SW 1271 (cell line): ENCODE measurements around the gene SUSD3.
"Not testable (repeated sequence)": the region's sequence is repeated elsewhere in the genome, so short reads cannot be mapped to it uniquely, and the experiment has no call there.

Source experiments
- DNase-seq, 2 experiments: peaks; one replicate each; lab custom pipeline; 2025; lab: John Stamatoyannopoulos, UW

The SUSD3 gene

GRCh38 chr9:93092251-93092991, 33.9 kb downstream of the SUSD3 start:
- DNase-seq: no peak

- no peak for DNase-seq
Observed at GRCh38 chr9:93093127-93093876, 34.8 kb downstream of the SUSD3 start.

GRCh38 chr9:93093877-93094657, 35.6 kb downstream of the SUSD3 start:
- no peak for DNase-seq

GRCh38 chr9:93094658-93095204, 36.2 kb downstream of the SUSD3 start:
- no peak for DNase-seq

GRCh38 chr9:93095205-93096130, 37.0 kb downstream of the SUSD3 start:
- peak; percentile 96 to 99 for DNase-seq

- peak in 1 of 2 experiments; percentile 41 for DNase-seq
Observed at GRCh38 chr9:93096131-93096802, 37.8 kb downstream of the SUSD3 start, which contains the start of gene CARD19. Gene CARD19 (plus strand): TSS chr9:93096217. CDS start chr9:93096346, 129 bp downstream.

- DNase-seq: no peak
Observed at GRCh38 chr9:93096811-93097382, 38.4 kb downstream of the SUSD3 start.

- DNase-seq: no peak
Observed at GRCh38 chr9:93097511-93098201, 39.2 kb downstream of the SUSD3 start.

GRCh38 chr9:93098236-93098946, 39.9 kb downstream of the SUSD3 start:
- DNase-seq: peak; percentile 89 to 92

GRCh38 chr9:93099551-93100275, 41.2 kb downstream of the SUSD3 start:
- no peak for DNase-seq

GRCh38 chr9:93100276-93100636, 41.8 kb downstream of the SUSD3 start:
- no peak for DNase-seq

- not testable (repeated sequence) for DNase-seq
Observed at GRCh38 chr9:93101086-93101485, 42.6 kb downstream of the SUSD3 start.

GRCh38 chr9:93105620-93106019, 47.1 kb downstream of the SUSD3 start:
- no peak for DNase-seq

- DNase-seq: no peak
Observed at GRCh38 chr9:93107151-93107824, 48.8 kb downstream of the SUSD3 start.

GRCh38 chr9:93107825-93108161, 49.3 kb downstream of the SUSD3 start:
- no peak for DNase-seq

GRCh38 chr9:93108291-93109041, 50.0 kb downstream of the SUSD3 start:
- no peak for DNase-seq

GRCh38 chr9:93110311-93110855, 51.9 kb downstream of the SUSD3 start:
- DNase-seq: no peak
